GM12878 (cell line): ENCODE results near the gene PTPRH. TPM values are rescaled to one million over a fixed set of nuclear protein-coding genes. Genes with fewer than 3 reads are reported as not detected.
A peak's percentile ranks its signal among the peaks of the same experiment; 100 is the strongest.

ENCODE experiments used
- ATAC-seq: fragments of 200-7000 bp; cut with Tn5 transposase; 3 replicates; pipeline ENCODE4 v1.9.1; 2020; ENCODE audit warnings: mild to moderate bottlenecking, moderate library complexity
- BruUV-seq: library from RNA; stranded (reverse); fragments of 400-500 nt; replicated peaks from 2 replicates; lab custom pipeline; 2021; lab: Mats Ljungman, UMichigan
- CTCF ChIA-PET: fragments of 300-600 bp; sonication (Branson Sonifier 250); formaldehyde crosslinking; extraction: SDS; loops from one replicate; lab custom pipeline; 2021; ENCODE audit warnings: inconsistent platforms; lab: Yijun Ruan, JAX
- POLR2A ChIA-PET: fragments of 350-600 bp; formaldehyde crosslinking; extraction: SDS; loops from one replicate; lab custom pipeline; 2021; ENCODE audit warnings: inconsistent platforms; lab: Charles Lee
- RAD21 ChIA-PET: fragments of 300-600 bp; sonication (Branson Sonifier 250); formaldehyde crosslinking; loops from one replicate; lab custom pipeline; 2023; ENCODE audit warnings: antibody characterized with exemption; ENCODE audit not compliant: unreplicated experiment; lab: Charles Lee
- SMC1A ChIA-PET: fragments of 300-600 bp; sonication (Branson Sonifier 250); formaldehyde crosslinking; loops from one replicate; lab custom pipeline; 2023; ENCODE audit not compliant: unreplicated experiment, uncharacterized antibody; lab: Charles Lee
- DNase-seq: peaks from one replicate; pipeline ENCODE4 v3.0.0-alpha.2; 2011; ENCODE audit warnings: low read depth, low spot score
- FAIRE-seq: peaks from 3 replicates; lab custom pipeline; 2011; peaks lifted over from hg19 to GRCh38; lab: Jason Lieb, UNC
- H2AFZ ChIP-seq: 2 replicates; pipeline ENCODE4 v1.6.0; 2011; ENCODE audit warnings: low read depth, low read length, control low read depth; ENCODE audit not compliant: control insufficient read depth
- H3K27ac ChIP-seq: 2 replicates; pipeline ENCODE4 v1.5.1; 2011; ENCODE audit warnings: control low read depth; ENCODE audit not compliant: control insufficient read depth, insufficient read depth
- H3K27me3 ChIP-seq, 2 experiments: replicated peaks in 1 of 2; 2 replicates each; pipeline versions ENCODE4 v1.6.0 to v1.6.1; 2011; ENCODE audit warnings: low read length in 1 of 2; ENCODE audit not compliant: control insufficient read depth in 2 of 2, insufficient read depth in 2 of 2
- H3K36me3 ChIP-seq, 2 experiments: 2 replicates each; pipeline ENCODE4 v1.5.1; 2011; ENCODE audit warnings: low read length in 1 of 2; ENCODE audit not compliant: control insufficient read depth in 2 of 2, insufficient read depth in 2 of 2
- H3K4me1 ChIP-seq: 2 replicates; pipeline ENCODE4 v1.6.1; 2011; ENCODE audit warnings: mild to moderate bottlenecking, low read length, moderate library complexity, mixed read lengths; ENCODE audit not compliant: control insufficient read depth, insufficient read depth
- H3K4me2 ChIP-seq: 2 replicates; pipeline ENCODE4 v1.6.0; 2011; ENCODE audit warnings: control low read depth; ENCODE audit not compliant: control insufficient read depth, insufficient read depth
- H3K4me3 ChIP-seq: fragments of 200-600 bp; sonication (generic); 2 replicates; pipeline ENCODE4 v1.5.1; 2016
- H3K79me2 ChIP-seq: 2 replicates; pipeline ENCODE4 v1.6.0; 2011; ENCODE audit warnings: low read length; ENCODE audit not compliant: control insufficient read depth, insufficient read depth
- H3K9ac ChIP-seq: 2 replicates; pipeline ENCODE4 v1.8.0; 2011; ENCODE audit warnings: low read length, control low read depth, mixed read lengths; ENCODE audit not compliant: control insufficient read depth, insufficient read depth
- H3K9me3 ChIP-seq: replicated peaks from 3 replicates; pipeline ENCODE4 v1.5.1; 2011; ENCODE audit warnings: mild to moderate bottlenecking, low read length; ENCODE audit not compliant: control insufficient read depth, insufficient read depth
- H4K20me1 ChIP-seq: 2 replicates; pipeline ENCODE4 v1.6.0; 2011; ENCODE audit not compliant: control insufficient read depth, insufficient read depth
- MTA2 ChIP-seq: fragments of 450-650 bp; IDR thresholded peaks from 2 replicates; pipeline ENCODE4 v1.6.1; 2016; ENCODE audit warnings: low read depth, mild to moderate bottlenecking, moderate library complexity
- PAX5 ChIP-seq: IDR thresholded peaks from 2 replicates; pipeline ENCODE4 v1.6.1; 2011; ENCODE audit warnings: low read depth, low read length, borderline replicate concordance
- POLR2A ChIP-seq: IDR thresholded peaks from 2 replicates; pipeline ENCODE4 v1.6.1; 2011; ENCODE audit warnings: low read depth, mild to moderate bottlenecking, low read length
- WGBS: methylation state at CpG from one replicate; pipeline ENCODE4 v1.1.6; 2016; ENCODE audit warnings: low lambda C conversion rate; ENCODE audit not compliant: insufficient replicate concordance, insufficient coverage; ENCODE audit errors: missing lambda C conversion rate; 5-methylcytosine and 5-hydroxymethylcytosine counted together
- in situ Hi-C: fragments of 300-500 bp; cut with MboI; formaldehyde crosslinking; loops from 9 replicates; pipeline ENCODE4 v1.14.3; 2018; ENCODE audit warnings: mixed read lengths
- intact Hi-C: fragments of 100-400 bp; cut with micrococcal nuclease; formaldehyde crosslinking; loops from one replicate; pipeline ENCODE4 v1.14.2; 2022; ENCODE audit not compliant: unreplicated experiment
- polyA plus RNA-seq, 11 experiments: library from polyadenylated mRNA; depleted of rRNA in 4 of 11; unstranded in 6 of 11; stranded (reverse) in 5 of 11; fragments of >200 nt; fragmentation: Nextera tagmentation in 4 of 11; fragmentation: Illumina TruSeq in 1 of 11; extraction: Ambion mirVana in 4 of 11; extraction: Trizol in 1 of 11; gene quantifications; 1 replicate in 1 of 11; 2 replicates in 10 of 11; pipeline versions ENCODE4 v1.2.1 to v1.2.3, GENCODE V29; 2011 to 2016; ENCODE audit warnings: inconsistent platforms in 2 of 11, missing spikeins in 2 of 11, low read depth in 1 of 11
- total RNA-seq, 4 experiments: library from RNA; depleted of rRNA in 3 of 4; stranded (reverse); fragments of >200 nt in 3 of 4; fragmentation: Illumina TruSeq in 1 of 4; extraction: Trizol in 1 of 4; gene quantifications; 2 replicates each; pipeline versions ENCODE4 v1.2.1 to v1.2.3, GENCODE V29; 2013 to 2021
- TF ChIP-seq, protein P1 (sequence below): IDR thresholded peaks from 2 replicates; pipeline ENCODE4 v1.6.1; 2011; ENCODE audit warnings: borderline replicate concordance, low read depth, mild to moderate bottlenecking, moderate library complexity, low read length; ENCODE audit not compliant: insufficient read depth, poor library complexity, severe bottlenecking
- TF ChIP-seq, protein P2 (sequence below): fragments of 450-650 bp; formaldehyde crosslinking; IDR thresholded peaks from 2 replicates; pipeline ENCODE4 v1.5.0; 2022; ENCODE audit warnings: mild to moderate bottlenecking, missing genetic modification characterization

The PTPRH gene
- total and polyA plus RNA-seq, 10 of the 15 experiments (the other 5 are each of a cell fraction or from before 2014, with no cell fraction given): 0.08 TPM; not detected in 9

DNA sequence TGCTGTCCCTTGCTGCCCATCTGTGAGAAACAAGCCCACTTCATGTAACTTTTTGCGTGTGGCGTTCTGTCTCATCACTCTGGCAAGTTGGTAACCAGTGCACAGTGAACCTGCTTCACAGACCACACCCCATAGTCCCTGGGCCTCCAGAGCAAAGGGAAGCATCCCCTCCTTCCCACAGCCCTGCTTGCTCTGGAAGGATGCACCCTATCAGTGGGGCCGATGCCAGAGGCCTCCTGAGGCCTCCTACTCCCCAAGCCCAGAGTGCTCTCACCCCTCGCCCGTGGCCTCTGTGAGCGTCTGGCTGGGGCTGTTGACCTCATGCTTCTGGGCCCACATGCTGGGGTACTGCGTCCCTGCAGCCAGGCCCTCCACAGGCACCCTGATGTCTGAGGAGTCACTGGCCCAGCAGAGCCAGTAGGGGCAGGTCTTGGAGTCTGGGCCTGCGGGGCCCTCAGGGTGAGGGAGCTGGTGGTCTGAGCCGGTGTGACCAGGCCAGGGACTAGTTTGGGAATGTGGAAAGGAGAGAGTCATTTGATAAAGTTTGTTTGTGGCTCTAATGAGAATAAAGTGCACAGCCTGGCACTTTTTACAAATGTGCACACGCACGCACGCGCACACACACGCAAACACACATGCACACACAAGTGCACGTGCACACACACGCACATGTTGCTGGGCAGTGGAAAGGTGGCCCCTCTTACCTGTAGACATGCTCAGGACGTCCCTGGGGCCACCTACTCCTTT is 14.2 kb upstream of the PTPRH start:
- CTCF ChIA-PET: no interaction called here

More for the DNA sequence above, 14.2 kb upstream of the PTPRH start:
- H2AFZ ChIP-seq: no peak overlapping the region
- DNase-seq (no peak), FAIRE-seq (no peak), ATAC-seq (no peak; the same call in 2 of the 3 replicates)
- H3K9ac ChIP-seq: no peak overlapping the region
- SMC1A ChIA-PET: no interaction called here
- RAD21 ChIA-PET: no interaction called here
- no peaks in the 10 kb centered on the region for H3K79me2 ChIP-seq
- H4K20me1 ChIP-seq: no peaks in the 10 kb centered on the region
- H3K4me3 ChIP-seq: no peak overlapping the region
- no peak for TF ChIP-seq MTA2
- TF ChIP-seq, protein P1, sequence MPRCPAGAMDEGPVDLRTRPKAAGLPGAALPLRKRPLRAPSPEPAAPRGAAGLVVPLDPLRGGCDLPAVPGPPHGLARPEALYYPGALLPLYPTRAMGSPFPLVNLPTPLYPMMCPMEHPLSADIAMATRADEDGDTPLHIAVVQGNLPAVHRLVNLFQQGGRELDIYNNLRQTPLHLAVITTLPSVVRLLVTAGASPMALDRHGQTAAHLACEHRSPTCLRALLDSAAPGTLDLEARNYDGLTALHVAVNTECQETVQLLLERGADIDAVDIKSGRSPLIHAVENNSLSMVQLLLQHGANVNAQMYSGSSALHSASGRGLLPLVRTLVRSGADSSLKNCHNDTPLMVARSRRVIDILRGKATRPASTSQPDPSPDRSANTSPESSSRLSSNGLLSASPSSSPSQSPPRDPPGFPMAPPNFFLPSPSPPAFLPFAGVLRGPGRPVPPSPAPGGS: peak; percentile 80
- peak; percentile 7; the same call in 1 of the 2 replicates for TF ChIP-seq POLR2A
- no peak for TF ChIP-seq PAX5
- TF ChIP-seq, protein P2, sequence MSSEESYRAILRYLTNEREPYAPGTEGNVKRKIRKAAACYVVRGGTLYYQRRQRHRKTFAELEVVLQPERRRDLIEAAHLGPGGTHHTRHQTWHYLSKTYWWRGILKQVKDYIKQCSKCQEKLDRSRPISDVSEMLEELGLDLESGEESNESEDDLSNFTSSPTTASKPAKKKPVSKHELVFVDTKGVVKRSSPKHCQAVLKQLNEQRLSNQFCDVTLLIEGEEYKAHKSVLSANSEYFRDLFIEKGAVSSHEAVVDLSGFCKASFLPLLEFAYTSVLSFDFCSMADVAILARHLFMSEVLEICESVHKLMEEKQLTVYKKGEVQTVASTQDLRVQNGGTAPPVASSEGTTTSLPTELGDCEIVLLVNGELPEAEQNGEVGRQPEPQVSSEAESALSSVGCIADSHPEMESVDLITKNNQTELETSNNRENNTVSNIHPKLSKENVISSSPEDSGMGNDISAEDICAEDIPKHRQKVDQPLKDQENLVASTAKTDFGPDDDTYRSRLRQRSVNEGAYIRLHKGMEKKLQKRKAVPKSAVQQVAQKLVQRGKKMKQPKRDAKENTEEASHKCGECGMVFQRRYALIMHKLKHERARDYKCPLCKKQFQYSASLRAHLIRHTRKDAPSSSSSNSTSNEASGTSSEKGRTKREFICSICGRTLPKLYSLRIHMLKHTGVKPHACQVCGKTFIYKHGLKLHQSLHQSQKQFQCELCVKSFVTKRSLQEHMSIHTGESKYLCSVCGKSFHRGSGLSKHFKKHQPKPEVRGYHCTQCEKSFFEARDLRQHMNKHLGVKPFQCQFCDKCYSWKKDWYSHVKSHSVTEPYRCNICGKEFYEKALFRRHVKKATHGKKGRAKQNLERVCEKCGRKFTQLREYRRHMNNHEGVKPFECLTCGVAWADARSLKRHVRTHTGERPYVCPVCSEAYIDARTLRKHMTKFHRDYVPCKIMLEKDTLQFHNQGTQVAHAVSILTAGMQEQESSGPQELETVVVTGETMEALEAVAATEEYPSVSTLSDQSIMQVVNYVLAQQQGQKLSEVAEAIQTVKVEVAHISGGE (CRISPR knock-in tag): no peak
- POLR2A ChIA-PET: no interaction called here
- 93% methylated on average over 16 of the region's 17 CpGs for WGBS
- H3K36me3 ChIP-seq: peaks cover 0 to 9% of the 10 kb centered on the region in 2 experiments; a peak in 3 of 4 replicates
- BruUV-seq: no TSS peak
- no peaks in the 10 kb centered on the region for H3K27me3 ChIP-seq
- H3K4me2 ChIP-seq: no peak overlapping the region
- H3K4me1 ChIP-seq: no peaks in the 10 kb centered on the region
- intact Hi-C loops (no loop called here), in situ Hi-C loops (no loop called here)
- H3K9me3 ChIP-seq: no peaks in the 10 kb centered on the region
- H3K27ac ChIP-seq: no peak overlapping the region
